Vein endothelial cell (primary cell): ENCODE results near the gene PPP1R16B. TPM values are rescaled to one million over a fixed set of nuclear protein-coding genes. Genes with fewer than 3 reads are reported as not detected.

Source experiments
- small RNA-seq: library from RNA; depleted of rRNA; stranded (forward); fragments of <200 nt; gene quantifications from one replicate; pipeline ENCODE3, GENCODE V24; 2012
- total RNA-seq: library from RNA; depleted of rRNA; stranded (reverse); fragments of >200 nt; gene quantifications from 2 replicates; pipeline ENCODE4 v1.2.3, GENCODE V29; 2012

PPP1R16B gene
- total RNA-seq, result 169 and 210 TPM in 2 replicates

GRCh38 chr20:38805502-38805957, at the start of gene PPP1R16B:
TSS of gene PPP1R16B (plus strand) at chr20:38805697. CDS start at chr20:38835926, 30,229 bp downstream.

GRCh38 chr20:38926142-38926933, 120.8 kb downstream of the PPP1R16B start, which contains the start of gene FAM83D:
TSS of gene FAM83D (plus strand) at chr20:38926417. CDS start at chr20:38926443, 26 bp downstream.

DNA sequence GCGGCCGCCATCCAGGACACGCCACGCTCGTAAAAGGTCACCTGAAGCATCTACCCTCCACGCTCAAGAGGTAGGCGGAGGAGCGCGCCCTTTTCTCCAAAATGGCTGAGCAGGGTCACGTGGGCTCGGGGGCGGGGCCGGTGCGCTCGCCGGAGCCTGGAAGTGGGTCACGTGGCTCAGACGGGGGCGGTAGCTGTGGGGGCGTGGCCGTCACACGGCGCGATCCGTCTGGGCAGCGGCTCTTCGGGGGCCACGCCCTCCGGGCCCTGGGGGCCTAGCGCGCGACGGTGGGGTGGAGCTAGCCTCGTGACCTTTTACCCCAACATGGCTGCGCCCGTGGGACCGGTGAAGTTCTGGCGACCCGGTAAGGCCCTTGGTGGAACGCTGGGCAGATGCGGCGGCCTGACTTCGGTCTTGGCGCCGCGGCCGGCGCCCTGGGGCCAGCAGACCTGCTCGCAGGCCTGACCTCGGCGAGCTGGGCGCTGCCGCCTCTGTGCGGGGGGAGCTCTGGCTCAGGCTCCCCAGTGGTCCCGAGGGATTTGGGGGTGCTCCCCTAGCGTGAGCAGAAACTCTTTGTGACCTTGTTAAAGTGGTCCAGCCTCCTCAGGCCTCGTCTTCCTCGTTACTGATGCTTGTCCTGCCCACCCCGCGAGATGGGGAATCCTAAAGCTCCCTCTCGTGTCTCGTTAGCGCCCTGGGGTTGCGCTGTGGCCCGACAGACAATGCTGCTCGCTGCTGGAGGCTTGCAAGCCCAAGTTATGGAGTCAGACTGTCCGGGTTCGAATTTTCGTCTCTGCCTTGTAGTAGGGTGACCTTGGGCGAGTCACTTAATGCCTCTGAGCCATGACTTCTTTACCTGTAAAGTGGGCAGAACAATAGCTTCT, 156.8 kb downstream of the PPP1R16B start, which contains the start of gene DHX35:
Gene DHX35, plus strand, starts transcription at position 301 of the 884 bp plus-strand sequence. Its CDS starts 24 bp downstream, at position 325.

Small RNA genes within 50 kb of the gene (small RNA-seq; reads per million reads assigned to genes)
- not detected for gene AL023803.1

Other genes with a start within 250 kb of the PPP1R16B start
- not detected in 2 replicates for gene ADIG, start 224.5 kb upstream of the PPP1R16B start, total RNA-seq
- gene ARHGAP40, start 203.9 kb upstream of the PPP1R16B start, total RNA-seq, result under 0.01 and 0.10 TPM in 2 replicates
- not detected in 2 replicates for gene SLC32A1, start 81.2 kb upstream of the PPP1R16B start, total RNA-seq
- 8.5 and 9.7 TPM in 2 replicates for gene ACTR5, start 57.2 kb upstream of the PPP1R16B start, total RNA-seq
- gene FAM83D, start 120.7 kb downstream of the PPP1R16B start, total RNA-seq, result 16.0 and 25.8 TPM in 2 replicates
- gene DHX35, start 156.6 kb downstream of the PPP1R16B start, total RNA-seq, result 11.4 and 12.0 TPM in 2 replicates